ENCODE results near the gene ANKRD45.
"Not testable (repeated sequence)": the region's sequence is repeated elsewhere in the genome, so short reads cannot be mapped to it uniquely, and the experiment has no call there.

ANKRD45 gene

DNA sequence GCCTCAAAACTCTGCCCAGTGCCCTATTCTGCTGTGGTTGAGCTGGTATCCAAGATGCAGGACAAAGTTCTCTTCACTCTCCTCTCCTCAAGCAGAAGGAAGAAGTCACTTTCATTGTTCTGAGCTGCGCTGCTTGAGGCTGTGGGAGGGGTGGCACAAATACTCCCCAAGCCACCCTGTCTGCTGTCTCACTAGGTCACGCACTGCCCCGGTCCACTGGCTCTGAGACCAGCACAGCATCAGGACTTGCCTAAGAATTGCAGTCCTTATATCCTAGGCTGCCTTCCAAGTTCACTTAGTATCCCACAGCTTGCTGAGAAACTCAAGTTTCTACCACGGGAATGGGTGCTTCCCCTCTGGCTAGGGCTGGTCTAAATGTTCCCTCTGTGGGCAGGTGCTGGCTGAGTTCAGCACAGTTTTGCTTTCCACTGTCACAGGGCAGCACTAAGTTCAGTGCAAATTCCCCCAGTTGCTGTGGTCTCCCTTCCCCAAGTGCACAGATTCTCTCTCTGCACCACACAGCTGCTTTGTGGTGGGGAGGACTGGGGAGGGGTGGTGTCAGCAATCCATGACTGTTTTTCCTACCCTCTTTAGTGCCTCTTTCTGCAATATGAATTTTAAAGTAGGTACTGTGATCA is 99.2 kb downstream of the ANKRD45 start:
- no peak for DNase-seq

DNA sequence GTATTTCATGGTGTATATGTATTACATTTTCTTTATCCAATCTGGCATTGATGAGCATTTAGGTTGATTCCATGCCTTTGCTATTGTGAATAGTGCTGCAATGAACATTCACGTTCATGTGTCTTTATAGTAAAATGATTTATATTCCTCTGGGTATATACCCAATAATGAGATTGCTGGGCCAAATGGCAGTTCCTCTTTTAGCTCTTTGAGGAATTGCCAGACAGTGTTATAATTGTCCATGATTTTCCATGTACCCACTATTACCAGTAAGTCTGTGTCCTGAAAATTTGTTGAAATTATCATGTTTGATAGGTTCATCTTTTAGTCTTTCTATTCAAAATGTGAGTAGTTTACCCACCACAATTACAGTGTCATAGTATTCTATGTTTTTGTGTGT is 101.2 kb downstream of the ANKRD45 start:
- DNase-seq = no peak

DNA sequence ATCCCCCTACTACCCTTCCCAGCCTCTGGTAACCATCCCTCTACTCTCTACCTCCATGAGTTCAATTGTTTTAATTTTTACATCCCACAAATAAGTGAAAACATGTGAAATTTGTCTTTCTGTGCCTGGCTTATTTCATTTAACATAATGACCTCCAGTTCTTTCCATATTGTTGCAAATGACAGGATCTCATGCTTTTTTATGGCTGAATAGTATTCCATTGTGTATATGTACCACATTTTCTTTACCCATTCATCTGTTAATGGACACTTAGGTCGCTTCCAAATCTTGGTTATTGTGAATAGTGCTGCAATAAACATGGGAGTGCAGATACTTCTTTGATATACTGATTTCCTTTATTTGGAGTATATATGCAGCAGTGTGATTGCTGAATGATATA is 105.8 kb downstream of the ANKRD45 start:
- not testable (repeated sequence) for DNase-seq

DNA sequence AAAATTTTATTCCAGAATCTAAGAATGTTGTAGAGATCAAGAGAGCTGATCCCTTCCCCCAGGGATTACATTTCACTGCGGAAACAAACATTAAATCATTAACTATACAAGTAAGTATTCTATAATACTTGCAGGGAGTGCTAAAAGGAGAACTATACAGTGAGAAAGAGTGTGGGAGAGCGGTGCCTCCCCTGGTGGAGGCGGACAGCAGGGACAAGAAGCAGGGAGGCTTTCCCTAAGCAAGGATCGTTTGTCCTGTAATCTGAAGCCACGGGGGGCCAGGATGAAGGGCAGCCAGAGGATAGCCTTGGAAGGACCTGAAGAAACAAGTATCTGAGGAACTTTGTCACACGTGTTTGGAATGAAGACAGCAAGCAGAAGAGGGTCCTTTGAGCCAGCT is 106.8 kb downstream of the ANKRD45 start:
- DNase-seq = no peak

DNA sequence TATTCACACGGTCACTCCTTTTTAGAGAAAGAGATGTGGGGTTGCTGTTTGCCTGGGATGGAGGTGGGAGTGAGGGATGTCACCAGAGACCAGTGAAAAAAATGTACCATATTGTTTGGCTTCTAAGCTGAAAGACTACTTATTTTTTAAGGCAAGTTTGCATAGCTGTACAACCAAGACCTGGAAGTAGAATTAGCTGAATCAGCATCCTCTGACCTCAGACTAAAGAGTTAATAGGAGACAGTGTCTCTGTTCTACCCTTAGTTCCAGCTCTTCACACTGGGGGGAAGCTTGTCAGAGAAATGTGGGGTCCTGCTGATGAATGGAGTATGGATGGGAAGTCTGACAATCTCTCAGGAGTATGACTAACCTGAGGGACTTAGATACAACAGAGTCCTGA is 108.4 kb downstream of the ANKRD45 start:
- DNase-seq = no peak

DNA sequence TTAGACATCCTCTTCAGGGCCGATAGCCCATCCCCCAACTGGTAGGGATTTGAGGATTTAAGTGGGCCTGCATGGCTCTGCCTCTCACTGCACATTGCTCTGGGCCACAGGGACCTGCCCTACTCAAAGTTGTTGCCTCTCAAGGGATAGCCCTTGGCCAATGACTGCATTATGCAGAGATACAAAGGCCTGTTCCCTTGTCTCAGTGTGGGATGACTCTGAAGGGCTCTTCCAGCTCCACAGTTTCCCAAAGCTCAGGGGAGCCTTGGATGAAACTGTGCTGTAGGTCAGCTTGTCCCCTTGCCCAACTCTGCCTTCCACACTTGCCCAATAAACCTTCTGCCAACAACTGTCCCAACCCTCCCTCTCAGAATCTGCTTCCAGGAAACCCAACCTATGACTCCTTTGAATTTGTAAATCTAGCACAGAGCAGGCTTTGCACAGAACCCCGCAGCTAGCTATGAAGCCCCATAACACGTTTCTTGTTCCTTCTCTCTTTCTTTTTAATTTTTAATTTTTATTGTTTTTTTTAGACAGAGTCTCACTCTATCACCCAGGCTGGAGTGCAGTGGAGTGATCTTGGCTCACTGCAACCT is 109.3 kb downstream of the ANKRD45 start:
- no peak for DNase-seq
